H9 (cell line): Measurements from ENCODE around the gene MOV10L1. TPM values are rescaled to one million over a fixed set of nuclear protein-coding genes. Genes with fewer than 3 reads are reported as not detected.

Experiments used
- DNase-seq: peaks from one replicate; pipeline ENCODE4 v3.0.0-alpha.2; 2017
- H2AFZ ChIP-seq: one replicate; pipeline ENCODE4 v1.6.1; 2013; ENCODE audit warnings: mild to moderate bottlenecking, low read length, control low read depth, moderate library complexity
- H2AK5ac ChIP-seq: 2 replicates; pipeline ENCODE4 v1.6.1; 2013; ENCODE audit warnings: low read length, control low read depth, mixed read lengths; ENCODE audit not compliant: insufficient read length
- H2BK120ac ChIP-seq: one replicate; pipeline ENCODE4 v1.6.1; 2013; ENCODE audit warnings: low read depth, mild to moderate bottlenecking, low read length, control low read depth, inconsistent platforms; ENCODE audit not compliant: poor library complexity, severe bottlenecking
- H2BK12ac ChIP-seq: 2 replicates; pipeline ENCODE4 v1.6.1; 2013; ENCODE audit warnings: low read length, control low read depth, mixed read lengths, low read depth; ENCODE audit not compliant: insufficient read length
- H2BK15ac ChIP-seq: 2 replicates; pipeline ENCODE4 v1.6.1; 2013; ENCODE audit warnings: low read depth, low read length, control low read depth
- H2BK20ac ChIP-seq: one replicate; pipeline ENCODE4 v1.6.1; 2013; ENCODE audit warnings: low read depth, mild to moderate bottlenecking, low read length, control low read depth, inconsistent platforms; ENCODE audit not compliant: poor library complexity, severe bottlenecking
- H2BK5ac ChIP-seq: 2 replicates; pipeline ENCODE4 v1.6.1; 2013; ENCODE audit warnings: low read length, control low read depth, mixed read lengths; ENCODE audit not compliant: insufficient read length
- H3K14ac ChIP-seq: 2 replicates; pipeline ENCODE4 v1.6.1; 2013; ENCODE audit warnings: low read length, control low read depth; ENCODE audit not compliant: insufficient read depth
- H3K18ac ChIP-seq: 2 replicates; pipeline ENCODE4 v1.6.1; 2013; ENCODE audit warnings: low read depth, mild to moderate bottlenecking, mixed read lengths, low read length, control low read depth; ENCODE audit not compliant: insufficient read length
- H3K23ac ChIP-seq: 2 replicates; pipeline ENCODE4 v1.6.1; 2013; ENCODE audit warnings: low read length, control low read depth, mixed read lengths, low read depth; ENCODE audit not compliant: insufficient read length
- H3K23me2 ChIP-seq: 2 replicates; pipeline ENCODE4 v1.6.1; 2013; ENCODE audit warnings: low read depth, mild to moderate bottlenecking, mixed read lengths, low read length, control low read depth; ENCODE audit not compliant: insufficient read length, poor library complexity, severe bottlenecking
- H3K27ac ChIP-seq: 2 replicates; pipeline ENCODE4 v1.5.1; 2013; ENCODE audit warnings: low read length, control low read depth, mixed read lengths, low read depth; ENCODE audit not compliant: insufficient read length
- H3K27me3 ChIP-seq: 2 replicates; pipeline ENCODE4 v1.6.1; 2013; ENCODE audit warnings: low read length, control low read depth, inconsistent platforms; ENCODE audit not compliant: insufficient read depth
- H3K4ac ChIP-seq: 2 replicates; pipeline ENCODE4 v1.6.1; 2013; ENCODE audit warnings: low read depth, mild to moderate bottlenecking, control low read depth, inconsistent platforms, low read length, moderate library complexity
- H3K4me1 ChIP-seq: 2 replicates; pipeline ENCODE4 v1.6.1; 2013; ENCODE audit warnings: low read length, control low read depth, inconsistent platforms; ENCODE audit not compliant: insufficient read depth
- H3K4me2 ChIP-seq: 2 replicates; pipeline ENCODE4 v1.6.1; 2013; ENCODE audit warnings: low read length, control low read depth, mixed read lengths; ENCODE audit not compliant: insufficient read length, insufficient read depth
- H3K56ac ChIP-seq: 2 replicates; pipeline ENCODE4 v1.6.1; 2013; ENCODE audit warnings: low read depth, mild to moderate bottlenecking, mixed read lengths, low read length, control low read depth; ENCODE audit not compliant: insufficient read length
- H3K79me1 ChIP-seq: 2 replicates; pipeline ENCODE4 v1.6.1; 2013; ENCODE audit warnings: low read depth, mild to moderate bottlenecking, moderate library complexity, low read length, control low read depth, inconsistent platforms; ENCODE audit not compliant: insufficient read depth, poor library complexity, severe bottlenecking
- H3K79me2 ChIP-seq: 2 replicates; pipeline ENCODE4 v1.6.1; 2013; ENCODE audit warnings: low read length, control low read depth, inconsistent platforms; ENCODE audit not compliant: insufficient read depth
- H3K9ac ChIP-seq: 2 replicates; pipeline ENCODE4 v1.6.1; 2013; ENCODE audit warnings: low read length, control low read depth, mixed read lengths; ENCODE audit not compliant: insufficient read length; ENCODE audit errors: extremely low read depth
- H3K9me3 ChIP-seq: one replicate; pipeline ENCODE4 v1.6.1; 2013; ENCODE audit warnings: low read depth, low read length, inconsistent platforms; ENCODE audit not compliant: control insufficient read depth
- H3T11ph ChIP-seq: one replicate; pipeline ENCODE4 v1.6.1; 2013; ENCODE audit warnings: mild to moderate bottlenecking, low read length, control low read depth, inconsistent platforms
- H4K20me1 ChIP-seq: one replicate; pipeline ENCODE4 v1.6.1; 2013; ENCODE audit not compliant: control insufficient read depth, insufficient read length, insufficient read depth
- H4K5ac ChIP-seq: 2 replicates; pipeline ENCODE4 v1.6.1; 2013; ENCODE audit warnings: low read depth, mild to moderate bottlenecking, mixed read lengths, low read length, control low read depth; ENCODE audit not compliant: insufficient read length
- H4K8ac ChIP-seq: replicated peaks from 2 replicates; pipeline ENCODE4 v1.6.1; 2013; ENCODE audit warnings: low read length, control low read depth, mixed read lengths, low read depth; ENCODE audit not compliant: insufficient read length
- H4K91ac ChIP-seq: 2 replicates; pipeline ENCODE4 v1.6.1; 2013; ENCODE audit warnings: low read depth, mild to moderate bottlenecking, moderate library complexity, mixed read lengths, low read length, control low read depth; ENCODE audit not compliant: insufficient read length
- H3K27ac Mint-ChIP-seq, 3 experiments: 2 replicates in 2 of 3; 3 replicates in 1 of 3; pipeline ENCODE4 v1.8.0; 2020 to 2021; ENCODE audit warnings: mixed read lengths in 3 of 3, mild to moderate bottlenecking in 1 of 3, moderate library complexity in 1 of 3
- H3K27me3 Mint-ChIP-seq: 2 replicates; pipeline ENCODE4 v1.8.0; 2021; ENCODE audit warnings: low read depth, mild to moderate bottlenecking, moderate library complexity, mixed read lengths
- H3K36me3 Mint-ChIP-seq, 3 experiments: 2 replicates in 2 of 3; 3 replicates in 1 of 3; pipeline ENCODE4 v1.8.0; 2020 to 2021; ENCODE audit warnings: low read depth in 3 of 3, mixed read lengths in 3 of 3; ENCODE audit not compliant: insufficient read depth in 1 of 3
- H3K4me1 Mint-ChIP-seq, 2 experiments: 2 replicates each; pipeline ENCODE4 v1.8.0; 2020; ENCODE audit warnings: mixed read lengths in 2 of 2
- H3K4me3 Mint-ChIP-seq, 2 experiments: 2 replicates in 1 of 2; 3 replicates in 1 of 2; pipeline ENCODE4 v1.8.0; 2020 to 2021; ENCODE audit warnings: mild to moderate bottlenecking in 2 of 2, mixed read lengths in 2 of 2, moderate library complexity in 1 of 2
- H3K9me3 Mint-ChIP-seq, 2 experiments: 2 replicates in 1 of 2; 3 replicates in 1 of 2; pipeline ENCODE4 v1.8.0; 2020; ENCODE audit warnings: mild to moderate bottlenecking in 2 of 2, mixed read lengths in 2 of 2, moderate library complexity in 1 of 2
- CTCF ChIP-seq: fragments of 200-600 bp; sonication (generic); conservative IDR thresholded peaks from 3 replicates; pipeline ENCODE4 v1.8.0; 2021; ENCODE audit warnings: antibody characterized with exemption, mild to moderate bottlenecking
- WGBS: extraction: QIAGEN DNeasy Blood & Tissue Kit; methylation state at CpG from one replicate; pipeline ENCODE4 v1.1.7; 2013; ENCODE audit warnings: missing lambda C conversion rate, low lambda C conversion rate, mixed read lengths; ENCODE audit not compliant: insufficient read length; ENCODE audit errors: extremely low coverage; 5-methylcytosine and 5-hydroxymethylcytosine counted together
- total RNA-seq: library from RNA; stranded (reverse); gene quantifications from 2 replicates; pipeline ENCODE4 v1.2.1, GENCODE V29; 2021

The MOV10L1 gene
- total RNA-seq, 1 experiment from 2014 or later, result not detected

- Mint-ChIP-seq H3K27ac (no peak overlapping the region), H3K36me3 (no peaks in the 10 kb centered on the region; a peak in 1 of 7 replicates), H3K9me3 (peaks cover 0 to 3% of the 10 kb centered on the region in 2 experiments; a peak in 2 of 5 replicates), H3K4me3 (no peak overlapping the region), H3K4me1 (peaks cover 2 to 6% of the 10 kb centered on the region in 2 experiments), H3K27me3 (peaks cover 20% of the 10 kb centered on the region)
- H2AK5ac ChIP-seq, result no peak overlapping the region
- no peak overlapping the region for H4K5ac ChIP-seq
- no peak overlapping the region for H4K91ac ChIP-seq
- H3K79me1 ChIP-seq, result no peaks in the 10 kb centered on the region
- H3K27me3 ChIP-seq, result no peaks in the 10 kb centered on the region
- H3K9ac ChIP-seq, result no peak overlapping the region
- peaks cover 2% of the 10 kb centered on the region for H3K23me2 ChIP-seq
- H2BK20ac ChIP-seq, result no peak overlapping the region
- DNase-seq, result peak; percentile 56
- H4K20me1 ChIP-seq, result no peaks in the 10 kb centered on the region
- H3K9me3 ChIP-seq, result no peaks in the 10 kb centered on the region
- no peaks in the 10 kb centered on the region for H3K79me2 ChIP-seq
- H2BK120ac ChIP-seq, result no peak overlapping the region
- H4K8ac ChIP-seq, result no peak overlapping the region
- H2BK15ac ChIP-seq, result no peak overlapping the region
- H2AFZ ChIP-seq, result no peak overlapping the region
- H3K4ac ChIP-seq, result no peak overlapping the region
- H3K27ac ChIP-seq, result no peak overlapping the region
- WGBS, result no CpG with 5 or more reads among the region's 11 CpGs
- no peak overlapping the region for H3K56ac ChIP-seq
- H2BK5ac ChIP-seq, result no peak overlapping the region
- H2BK12ac ChIP-seq, result no peak overlapping the region
- peak; percentile 55; the same call in 2 of the 3 replicates for TF ChIP-seq CTCF
- no peak overlapping the region for H3K14ac ChIP-seq
- no peak overlapping the region for H3K4me2 ChIP-seq
- no peaks in the 10 kb centered on the region for H3K4me1 ChIP-seq
- no peak overlapping the region for H3K23ac ChIP-seq
- H3K18ac ChIP-seq, result no peak overlapping the region
- no peak overlapping the region for H3T11ph ChIP-seq
Measured at GRCh38 chr22:50141891-50142363, 52.1 kb downstream of the MOV10L1 start.
